Measurements from ENCODE around the gene PHACTR1. TPM values are rescaled to one million over a fixed set of nuclear protein-coding genes. Genes with fewer than 3 reads are reported as not detected.

PHACTR1 gene
- total RNA-seq, 1 experiment from 2014 or later, result 0.05 TPM

- TF ChIP-seq SIN3A (IDR thresholded peaks at IDR 0.05; ENCODE audit: borderline replicate concordance, insufficient read depth, low read depth, low read length), result no peak
- no peak for TF ChIP-seq POLR2AphosphoS5 (IDR thresholded peaks at IDR 0.05; ENCODE audit: low read depth, low read length)
- TF ChIP-seq REST (IDR thresholded peaks at IDR 0.05; ENCODE audit: insufficient read depth in 1 of 2, low read depth in 2 of 2, low read length in 1 of 2), result no peak
- TF ChIP-seq CTCF (IDR thresholded peaks at IDR 0.05), result no peak
- TF ChIP-seq TCF7L2 (IDR thresholded peaks at IDR 0.05; ENCODE audit: low read depth, low read length), result no peak
- Histone ChIP-seq H3K27ac (ENCODE audit: low read length) (no peak overlapping the region), H3K4me1 (ENCODE audit: control insufficient read depth, insufficient read depth, low read length) (no peaks in the 10 kb centered on the region), H3K27me3 (ENCODE audit: control insufficient read depth, insufficient read depth, low read length) (no peaks in the 10 kb centered on the region), H3K4me3 (ENCODE audit: low read depth in 2 of 2, low read length in 2 of 2) (no peak overlapping the region), H3K36me3 (ENCODE audit: control insufficient read depth, insufficient read depth, low read length) (no peaks in the 10 kb centered on the region), H3K9me3 (ENCODE audit: control insufficient read depth, insufficient read depth, low read depth, low read length) (no peaks in the 10 kb centered on the region)
- BruUV-seq (replicated peaks), result no TSS peak
- CTCF ChIA-PET, result no interaction called here
- POLR2A ChIA-PET, result no interaction called here
- intact Hi-C loops (cut with micrococcal nuclease; ENCODE audit: unreplicated experiment), result no loop called here
- ATAC-seq (no peak), DNase-seq (ENCODE audit: low read depth, low spot score) (no peak)
- in situ Hi-C loops (cut with HindIII; ENCODE audit: low pct_unique_long_range_greater_than_20kb, low sequenced_read_pairs), result no loop called here
Observed at GRCh38 chr6:13038315-13038714, 321.7 kb downstream of the PHACTR1 start.

- H3K4me1 ChIP-seq (ENCODE audit: control insufficient read depth, insufficient read depth, low read length), result no peaks in the 10 kb centered on the region
- no peak for TF ChIP-seq REST (IDR thresholded peaks at IDR 0.05; ENCODE audit: insufficient read depth in 1 of 2, low read depth in 2 of 2, low read length in 1 of 2)
- TF ChIP-seq POLR2AphosphoS5 (IDR thresholded peaks at IDR 0.05; ENCODE audit: low read depth, low read length), result no peak
- no peak for TF ChIP-seq SIN3A (IDR thresholded peaks at IDR 0.05; ENCODE audit: borderline replicate concordance, insufficient read depth, low read depth, low read length)
- H3K36me3 ChIP-seq (ENCODE audit: control insufficient read depth, insufficient read depth, low read length), result no peaks in the 10 kb centered on the region
- POLR2A ChIA-PET, result no interaction called here
- intact Hi-C loops (cut with micrococcal nuclease; ENCODE audit: unreplicated experiment), result no loop called here
- H3K9me3 ChIP-seq (ENCODE audit: control insufficient read depth, insufficient read depth, low read depth, low read length), result no peaks in the 10 kb centered on the region
- no TSS peak for BruUV-seq (replicated peaks)
- in situ Hi-C loops (cut with HindIII; ENCODE audit: low pct_unique_long_range_greater_than_20kb, low sequenced_read_pairs), result no loop called here
- no peak overlapping the region for H3K27ac ChIP-seq (ENCODE audit: low read length)
- no peak overlapping the region for H3K4me3 ChIP-seq (ENCODE audit: low read depth in 2 of 2, low read length in 2 of 2)
- ATAC-seq (no peak), DNase-seq (ENCODE audit: low read depth, low spot score) (no peak)
- no peaks in the 10 kb centered on the region for H3K27me3 ChIP-seq (ENCODE audit: control insufficient read depth, insufficient read depth, low read length)
- CTCF ChIA-PET, result no interaction called here
Observed at GRCh38 chr6:13038741-13039190, 322.2 kb downstream of the PHACTR1 start.
